DND-41 (cell line): ENCODE data around the gene SPAM1.

Experiments used
- EZH2 ChIP-seq: IDR thresholded peaks from 3 replicates; pipeline ENCODE4 v1.6.1; 2012; ENCODE audit warnings: borderline replicate concordance, low read depth, mild to moderate bottlenecking, moderate library complexity, low read length, inconsistent platforms; ENCODE audit not compliant: severe bottlenecking
- TF ChIP-seq, protein P1 (sequence below): IDR thresholded peaks from 2 replicates; pipeline ENCODE4 v1.5.1; 2012; ENCODE audit warnings: borderline replicate concordance, low read length, moderate library complexity, mild to moderate bottlenecking; ENCODE audit not compliant: poor library complexity, severe bottlenecking; ENCODE audit errors: extremely low read depth

DNA sequence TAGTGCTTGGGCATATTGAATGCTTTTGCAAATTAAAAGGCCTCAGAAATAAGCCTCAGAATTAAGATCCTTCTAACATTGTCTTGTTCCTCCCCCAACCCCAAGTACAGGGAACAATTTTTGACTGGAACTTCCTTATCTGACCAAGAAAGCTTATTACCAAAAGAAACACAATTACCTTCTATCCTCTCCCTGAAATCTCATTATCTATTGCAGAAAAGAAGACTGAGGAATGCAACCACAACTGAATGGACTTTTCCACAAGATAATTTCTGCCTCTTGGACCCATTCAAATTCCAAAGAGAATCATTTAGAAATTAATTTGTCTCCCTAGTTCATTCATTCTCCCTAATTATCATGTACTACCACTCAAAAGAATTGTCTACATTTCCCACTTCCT, 36.8 kb upstream of the SPAM1 start:
- TF ChIP-seq, protein P1, sequence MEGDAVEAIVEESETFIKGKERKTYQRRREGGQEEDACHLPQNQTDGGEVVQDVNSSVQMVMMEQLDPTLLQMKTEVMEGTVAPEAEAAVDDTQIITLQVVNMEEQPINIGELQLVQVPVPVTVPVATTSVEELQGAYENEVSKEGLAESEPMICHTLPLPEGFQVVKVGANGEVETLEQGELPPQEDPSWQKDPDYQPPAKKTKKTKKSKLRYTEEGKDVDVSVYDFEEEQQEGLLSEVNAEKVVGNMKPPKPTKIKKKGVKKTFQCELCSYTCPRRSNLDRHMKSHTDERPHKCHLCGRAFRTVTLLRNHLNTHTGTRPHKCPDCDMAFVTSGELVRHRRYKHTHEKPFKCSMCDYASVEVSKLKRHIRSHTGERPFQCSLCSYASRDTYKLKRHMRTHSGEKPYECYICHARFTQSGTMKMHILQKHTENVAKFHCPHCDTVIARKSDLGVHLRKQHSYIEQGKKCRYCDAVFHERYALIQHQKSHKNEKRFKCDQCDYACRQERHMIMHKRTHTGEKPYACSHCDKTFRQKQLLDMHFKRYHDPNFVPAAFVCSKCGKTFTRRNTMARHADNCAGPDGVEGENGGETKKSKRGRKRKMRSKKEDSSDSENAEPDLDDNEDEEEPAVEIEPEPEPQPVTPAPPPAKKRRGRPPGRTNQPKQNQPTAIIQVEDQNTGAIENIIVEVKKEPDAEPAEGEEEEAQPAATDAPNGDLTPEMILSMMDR: no peak
- TF ChIP-seq EZH2: no peak
